Activated T-cell treated with anti-CD3 and anti-CD28 coated beads, Interleukin-2, amount 50 U/mL, for 24 hours (primary cell): Measurements from ENCODE around the gene VWA8.

Experiments used
- DNase-seq: peaks from one replicate; pipeline ENCODE4 v3.0.0-alpha.2; 2020
- H3K27ac Mint-ChIP-seq: 2 replicates; pipeline ENCODE4 v1.8.0; 2020; ENCODE audit warnings: mild to moderate bottlenecking, mixed read lengths
- H3K27me3 Mint-ChIP-seq: 2 replicates; pipeline ENCODE4 v1.8.0; 2020; ENCODE audit warnings: mixed read lengths
- H3K36me3 Mint-ChIP-seq: 2 replicates; pipeline ENCODE4 v1.8.0; 2020; ENCODE audit warnings: low read depth, mixed read lengths
- H3K4me1 Mint-ChIP-seq: 2 replicates; pipeline ENCODE4 v1.8.0; 2020; ENCODE audit warnings: low read depth, mixed read lengths
- H3K4me3 Mint-ChIP-seq: 2 replicates; pipeline ENCODE4 v1.8.0; 2020; ENCODE audit warnings: mild to moderate bottlenecking, moderate library complexity, mixed read lengths
- H3K9me3 Mint-ChIP-seq: 2 replicates; pipeline ENCODE4 v1.8.0; 2020; ENCODE audit warnings: mixed read lengths

VWA8 gene

DNA sequence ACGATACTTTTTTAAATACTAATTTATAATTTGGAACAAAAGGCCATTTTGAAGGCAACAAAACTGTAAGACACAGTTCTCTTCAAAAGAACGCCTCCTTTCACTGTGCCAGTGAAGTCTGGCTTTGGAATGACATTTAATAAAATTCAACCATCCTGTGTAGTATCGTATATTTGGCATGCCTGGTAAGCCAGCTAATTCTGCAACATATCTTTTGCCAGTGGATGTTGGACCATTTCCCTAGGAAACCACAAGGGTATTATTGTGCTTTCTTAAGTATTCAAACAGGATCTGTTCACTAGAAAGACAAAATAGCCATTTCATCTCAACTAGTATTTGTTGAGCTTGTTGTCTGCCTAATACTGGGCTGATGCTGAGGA, 391.9 kb downstream of the VWA8 start:
- no peak for DNase-seq
- Mint-ChIP-seq H3K27ac (no peak overlapping the region), H3K27me3 (no peaks in the 10 kb centered on the region)

GRCh38 chr13:41568143-41568971, 392.6 kb downstream of the VWA8 start:
- Mint-ChIP-seq H3K4me3 (no peak overlapping the region), H3K4me1 (peaks cover 3% of the 10 kb centered on the region), H3K9me3 (no peaks in the 10 kb centered on the region), H3K27ac (no peak overlapping the region), H3K36me3 (peaks cover 52% of the 10 kb centered on the region), H3K27me3 (no peaks in the 10 kb centered on the region)
- DNase-seq, result no peak

More for the DNA sequence above, 391.9 kb downstream of the VWA8 start:
- no peak overlapping the region for H3K4me3 Mint-ChIP-seq
- H3K36me3 Mint-ChIP-seq, result peaks cover 56% of the 10 kb centered on the region
- H3K4me1 Mint-ChIP-seq, result no peaks in the 10 kb centered on the region
- no peaks in the 10 kb centered on the region for H3K9me3 Mint-ChIP-seq

DNA sequence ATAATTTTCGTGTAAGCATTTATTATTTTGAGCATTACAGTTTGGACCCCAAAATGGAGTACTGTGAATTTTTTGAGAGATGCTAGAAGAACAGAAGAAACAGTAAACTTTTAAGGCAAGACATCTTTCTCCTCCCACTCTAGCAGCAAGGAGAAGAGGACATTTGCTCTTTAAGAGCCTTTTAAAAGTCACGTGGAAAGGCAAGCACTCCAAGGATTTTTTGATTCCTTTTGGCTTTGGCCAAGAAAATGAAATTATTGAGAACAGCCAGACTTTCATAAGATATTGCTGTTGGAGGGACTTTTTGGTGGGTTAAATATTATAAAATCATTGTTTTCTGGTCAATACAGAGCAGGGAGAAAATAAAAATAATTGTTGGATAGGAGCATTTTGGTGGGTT, 393.5 kb downstream of the VWA8 start:
- H3K27ac Mint-ChIP-seq, result no peak overlapping the region
- no peaks in the 10 kb centered on the region for H3K9me3 Mint-ChIP-seq
- no peak for DNase-seq
- H3K4me1 Mint-ChIP-seq, result peaks cover 9% of the 10 kb centered on the region
- H3K4me3 Mint-ChIP-seq, result no peak overlapping the region
- peaks cover 51% of the 10 kb centered on the region for H3K36me3 Mint-ChIP-seq
- H3K27me3 Mint-ChIP-seq, result no peaks in the 10 kb centered on the region

DNA sequence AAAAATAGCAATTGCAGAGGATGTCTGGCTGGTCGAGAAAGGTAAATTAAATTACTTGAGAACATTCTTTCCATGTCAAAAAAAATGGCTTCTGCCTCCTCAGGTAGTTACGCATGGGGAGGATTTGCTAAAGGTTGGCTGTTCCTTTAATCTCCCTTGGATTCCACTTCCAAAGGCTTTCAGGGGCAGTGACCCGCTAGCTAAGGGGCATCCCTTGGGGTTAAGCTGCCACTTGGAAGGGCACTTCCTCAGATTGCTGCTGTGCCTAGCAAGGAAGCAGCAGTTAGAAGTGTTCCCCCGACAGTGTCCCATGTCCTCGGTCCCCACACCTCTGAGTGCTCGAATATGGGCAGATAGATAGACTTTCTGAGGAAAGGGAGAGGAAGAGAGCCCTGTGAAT, 395.1 kb downstream of the VWA8 start:
- Mint-ChIP-seq H3K27me3 (no peaks in the 10 kb centered on the region), H3K9me3 (no peaks in the 10 kb centered on the region), H3K27ac (no peak overlapping the region), H3K36me3 (peaks cover 47% of the 10 kb centered on the region), H3K4me1 (peaks cover 12% of the 10 kb centered on the region), H3K4me3 (no peak overlapping the region)
- no peak for DNase-seq

DNA sequence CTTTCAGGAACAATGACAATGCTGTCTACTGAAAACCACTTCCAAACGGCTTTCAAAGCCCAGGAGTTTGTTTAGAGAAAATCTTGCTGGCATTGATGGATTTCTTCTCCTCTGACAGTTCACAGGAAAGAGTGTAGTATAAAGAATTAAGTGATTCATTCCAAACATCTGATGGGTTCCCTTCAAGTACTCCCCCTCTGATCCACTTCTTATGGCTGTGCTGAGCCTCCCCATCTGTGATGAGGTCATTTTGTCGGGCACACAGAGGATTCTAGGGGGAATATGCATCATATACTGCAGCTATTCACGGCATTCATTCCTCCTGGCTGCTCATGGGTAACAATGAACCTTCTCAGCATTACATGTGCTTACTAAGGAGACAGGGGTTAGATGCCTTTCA, 395.7 kb downstream of the VWA8 start:
- peaks cover 12% of the 10 kb centered on the region for H3K4me1 Mint-ChIP-seq

GRCh38 chr13:41563984-41564365, 396.9 kb downstream of the VWA8 start:
- Mint-ChIP-seq H3K9me3 (no peaks in the 10 kb centered on the region), H3K36me3 (peaks cover 31% of the 10 kb centered on the region), H3K4me3 (no peak overlapping the region), H3K27ac (no peak overlapping the region), H3K4me1 (peaks cover 12% of the 10 kb centered on the region), H3K27me3 (no peaks in the 10 kb centered on the region)
- no peak for DNase-seq

More for the DNA sequence above, 395.7 kb downstream of the VWA8 start:
- H3K27ac Mint-ChIP-seq, result peak overlapping the region; percentile 12
- no peak overlapping the region for H3K4me3 Mint-ChIP-seq
- H3K9me3 Mint-ChIP-seq, result no peaks in the 10 kb centered on the region
- no peaks in the 10 kb centered on the region for H3K27me3 Mint-ChIP-seq
- H3K36me3 Mint-ChIP-seq, result peaks cover 40% of the 10 kb centered on the region
- DNase-seq, result no peak

DNA sequence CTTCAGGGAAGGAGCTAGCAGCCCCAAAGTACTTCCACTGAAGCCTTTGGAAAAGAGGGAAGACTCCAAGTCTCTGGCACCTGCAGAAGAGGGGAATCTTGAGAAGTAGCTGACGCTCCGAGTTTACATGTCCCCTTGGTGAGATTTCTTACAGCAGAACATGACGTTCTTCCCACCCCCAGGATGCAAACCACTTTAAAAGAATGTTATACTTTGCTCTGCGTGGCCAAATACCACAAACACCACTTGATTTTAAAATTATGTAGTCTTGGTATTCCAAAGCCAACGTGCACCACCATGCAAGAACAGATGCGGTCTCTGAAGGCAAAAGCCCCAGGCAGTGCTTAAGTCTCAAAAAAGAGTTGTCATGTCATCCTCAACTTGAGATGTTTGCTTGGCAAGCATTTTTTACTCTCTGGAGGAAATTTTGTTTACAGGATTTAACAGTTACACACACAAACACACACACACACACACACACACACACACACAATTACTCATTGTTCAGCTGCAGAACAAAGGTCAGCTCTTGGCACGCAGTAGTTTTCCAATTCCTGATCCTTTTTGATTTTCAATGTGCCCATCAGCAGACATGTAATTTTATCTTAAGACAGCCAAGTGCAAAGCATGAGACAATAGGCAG, 397.4 kb downstream of the VWA8 start:
- H3K27ac Mint-ChIP-seq, result no peak overlapping the region
- peaks cover 12% of the 10 kb centered on the region for H3K4me1 Mint-ChIP-seq
- H3K9me3 Mint-ChIP-seq, result no peaks in the 10 kb centered on the region
- peaks cover 28% of the 10 kb centered on the region for H3K36me3 Mint-ChIP-seq
- H3K4me3 Mint-ChIP-seq, result no peak overlapping the region
- no peaks in the 10 kb centered on the region for H3K27me3 Mint-ChIP-seq
- DNase-seq, result no peak

DNA sequence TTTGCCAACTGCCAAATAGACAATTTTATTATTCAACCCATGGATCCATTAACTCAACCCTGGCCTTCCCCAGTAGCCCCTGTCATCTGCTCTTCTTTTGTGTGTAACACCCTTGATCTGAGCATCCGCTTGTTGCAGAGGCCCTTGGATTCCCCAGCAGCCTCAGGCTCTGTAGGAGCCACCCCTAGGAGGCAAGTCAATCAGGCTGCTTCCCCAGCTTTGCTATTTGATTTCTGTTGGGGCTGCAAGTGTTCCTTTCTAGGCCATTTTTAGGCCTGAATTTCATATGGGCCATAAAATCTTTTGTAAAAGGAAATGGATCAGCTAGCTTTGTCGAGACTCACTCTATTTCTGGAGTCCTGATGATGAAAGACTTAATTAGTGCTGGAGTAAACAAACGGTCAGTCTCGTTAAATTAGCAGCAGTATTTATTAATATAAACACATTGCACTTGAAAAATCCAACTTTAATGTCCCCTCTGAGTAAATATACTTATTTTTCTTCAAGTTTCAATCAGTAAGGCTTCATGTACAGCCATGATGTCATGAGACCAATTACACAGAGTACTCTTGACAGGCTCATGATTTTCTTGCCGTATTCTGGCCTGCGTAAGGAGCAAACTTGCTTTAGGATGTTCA, 398.2 kb downstream of the VWA8 start:
- no peak overlapping the region for H3K4me3 Mint-ChIP-seq

DNA sequence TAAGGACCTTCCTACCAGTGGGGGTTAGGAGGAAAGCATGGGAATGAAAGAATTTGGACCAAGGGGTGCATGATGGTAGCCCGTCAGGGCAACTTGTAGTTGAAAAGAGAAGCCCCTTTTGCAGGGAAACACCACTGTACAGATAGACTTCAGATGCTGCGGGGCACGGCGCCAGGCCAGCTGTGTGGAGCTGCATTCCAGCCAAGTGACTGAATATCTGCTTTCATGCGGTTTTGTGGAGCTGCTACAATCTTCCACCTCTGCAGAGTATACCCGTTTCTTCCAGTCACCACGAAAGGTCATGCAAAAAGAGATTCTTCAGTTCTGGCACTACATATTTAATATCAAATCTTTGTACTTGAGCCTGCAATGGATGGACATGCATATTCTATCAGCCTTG, 398.8 kb downstream of the VWA8 start:
- DNase-seq, result no peak
- Mint-ChIP-seq H3K9me3 (no peaks in the 10 kb centered on the region), H3K27me3 (no peaks in the 10 kb centered on the region), H3K4me1 (peaks cover 12% of the 10 kb centered on the region), H3K4me3 (no peak overlapping the region), H3K36me3 (peaks cover 14% of the 10 kb centered on the region), H3K27ac (no peak overlapping the region)

More for the DNA sequence above, 398.2 kb downstream of the VWA8 start:
- Mint-ChIP-seq H3K27ac (no peak overlapping the region), H3K36me3 (peaks cover 20% of the 10 kb centered on the region), H3K4me1 (peaks cover 12% of the 10 kb centered on the region), H3K27me3 (no peaks in the 10 kb centered on the region), H3K9me3 (no peaks in the 10 kb centered on the region)
- no peak for DNase-seq

DNA sequence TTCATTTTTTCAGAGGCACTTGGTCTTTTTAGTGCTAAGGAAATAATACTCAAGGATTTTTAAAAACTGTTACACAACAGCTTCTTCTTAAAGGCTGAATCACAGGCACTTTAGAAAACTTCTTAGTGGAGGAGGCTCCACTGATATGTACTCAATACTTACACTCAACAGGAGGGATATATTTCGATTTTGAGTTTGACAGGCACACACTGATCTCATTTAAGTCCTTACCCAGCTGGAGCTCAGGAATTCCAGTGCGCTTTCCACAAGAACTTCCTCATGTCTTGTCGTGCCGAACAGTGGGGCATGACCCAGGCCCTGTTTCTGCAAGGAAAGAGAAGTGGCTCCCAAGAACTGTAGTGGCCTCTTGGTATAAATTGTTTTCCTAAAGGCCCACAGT, 399.7 kb downstream of the VWA8 start:
- H3K36me3 Mint-ChIP-seq, result peaks cover 9% of the 10 kb centered on the region
- DNase-seq, result no peak
- no peak overlapping the region for H3K27ac Mint-ChIP-seq
- no peaks in the 10 kb centered on the region for H3K27me3 Mint-ChIP-seq
- no peak overlapping the region for H3K4me3 Mint-ChIP-seq
- H3K4me1 Mint-ChIP-seq, result peaks cover 12% of the 10 kb centered on the region
- no peaks in the 10 kb centered on the region for H3K9me3 Mint-ChIP-seq

DNA sequence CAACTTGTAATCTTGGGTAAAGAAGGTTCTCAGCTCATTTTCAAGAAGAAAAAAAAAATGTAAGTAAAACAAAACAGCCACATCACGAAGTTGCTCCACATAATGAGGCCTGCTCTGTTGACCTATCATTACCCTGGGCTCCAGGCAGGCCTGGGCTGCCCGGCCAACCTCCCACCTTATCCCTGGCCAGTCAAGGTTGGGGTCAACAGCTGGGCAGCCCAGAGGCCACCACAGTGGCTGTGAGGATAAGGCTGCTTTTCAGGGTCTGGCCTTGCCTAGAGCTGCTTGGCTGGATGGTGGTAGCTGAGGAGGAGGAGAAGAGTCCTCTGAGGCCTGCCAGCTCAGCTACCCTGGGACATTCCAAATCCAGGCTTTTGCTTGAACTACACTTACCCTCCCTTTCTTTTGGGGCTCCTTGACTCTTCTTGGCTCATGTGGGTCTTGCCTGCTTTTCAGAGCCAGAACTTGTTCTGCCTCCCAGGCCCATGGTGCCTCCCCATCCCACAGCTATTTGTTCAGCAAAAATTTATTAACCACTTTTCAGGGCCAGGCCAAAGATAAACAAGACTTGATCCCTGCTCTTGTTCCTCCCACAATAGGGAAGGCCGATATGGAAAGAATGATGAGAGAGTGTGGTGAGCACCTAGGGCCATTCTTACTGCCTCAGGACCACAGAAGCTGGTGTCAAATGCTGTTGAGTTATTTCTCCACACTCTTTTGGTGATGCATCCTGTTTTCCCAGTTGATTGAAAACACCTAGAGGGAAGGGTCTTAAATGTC, 401.9 kb downstream of the VWA8 start:
- H3K27ac Mint-ChIP-seq, result no peak overlapping the region
- no peaks in the 10 kb centered on the region for H3K36me3 Mint-ChIP-seq
- peaks cover 22% of the 10 kb centered on the region for H3K4me1 Mint-ChIP-seq
- DNase-seq, result no peak
- no peak overlapping the region for H3K4me3 Mint-ChIP-seq
- no peaks in the 10 kb centered on the region for H3K9me3 Mint-ChIP-seq
- no peaks in the 10 kb centered on the region for H3K27me3 Mint-ChIP-seq

- Mint-ChIP-seq H3K9me3 (no peaks in the 10 kb centered on the region), H3K36me3 (no peaks in the 10 kb centered on the region), H3K27me3 (no peaks in the 10 kb centered on the region), H3K27ac (no peak overlapping the region), H3K4me3 (no peak overlapping the region), H3K4me1 (peaks cover 13% of the 10 kb centered on the region)
- no peak for DNase-seq
These were observed 403.2 kb downstream of the VWA8 start for GRCh38 chr13:41557719-41558118.

GRCh38 chr13:41554626-41555386, 406.1 kb downstream of the VWA8 start:
- Mint-ChIP-seq H3K27me3 (no peaks in the 10 kb centered on the region), H3K4me3 (no peak overlapping the region), H3K27ac (no peak overlapping the region), H3K9me3 (no peaks in the 10 kb centered on the region), H3K36me3 (no peaks in the 10 kb centered on the region), H3K4me1 (peaks cover 10% of the 10 kb centered on the region)
- no peak for DNase-seq

GRCh38 chr13:41554180-41554579, 406.7 kb downstream of the VWA8 start:
- no peak overlapping the region for H3K4me3 Mint-ChIP-seq
- H3K27ac Mint-ChIP-seq, result no peak overlapping the region

More at GRCh38 chr13:41554180-41554579, 406.7 kb downstream of the VWA8 start:
- no peaks in the 10 kb centered on the region for H3K36me3 Mint-ChIP-seq
- H3K9me3 Mint-ChIP-seq, result no peaks in the 10 kb centered on the region
- H3K27me3 Mint-ChIP-seq, result no peaks in the 10 kb centered on the region
- no peak for DNase-seq
- peaks cover 10% of the 10 kb centered on the region for H3K4me1 Mint-ChIP-seq
